HG03196 (cell line): ENCODE measurements around the gene ATF3.
A peak's percentile ranks its signal among the peaks of the same experiment; 100 is the strongest.

Source experiments
- ATAC-seq: cut with Tn5 transposase; IDR thresholded peaks from one replicate; pipeline ENCODE4 v1.9.1; 2021; ENCODE audit not compliant: unreplicated experiment

Gene ATF3, protein sequence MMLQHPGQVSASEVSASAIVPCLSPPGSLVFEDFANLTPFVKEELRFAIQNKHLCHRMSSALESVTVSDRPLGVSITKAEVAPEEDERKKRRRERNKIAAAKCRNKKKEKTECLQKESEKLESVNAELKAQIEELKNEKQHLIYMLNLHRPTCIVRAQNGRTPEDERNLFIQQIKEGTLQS

GRCh38 chr1:212608392-212608958, at the start of gene ATF3:
ATF3 (plus strand) TSS chr1:212608761; CDS start chr1:212615022, 6,261 bp downstream.
- peak; percentile 71 for ATAC-seq

GRCh38 chr1:212559929-212560328, 48.6 kb upstream of the ATF3 start:
- ATAC-seq = no peak

DNA sequence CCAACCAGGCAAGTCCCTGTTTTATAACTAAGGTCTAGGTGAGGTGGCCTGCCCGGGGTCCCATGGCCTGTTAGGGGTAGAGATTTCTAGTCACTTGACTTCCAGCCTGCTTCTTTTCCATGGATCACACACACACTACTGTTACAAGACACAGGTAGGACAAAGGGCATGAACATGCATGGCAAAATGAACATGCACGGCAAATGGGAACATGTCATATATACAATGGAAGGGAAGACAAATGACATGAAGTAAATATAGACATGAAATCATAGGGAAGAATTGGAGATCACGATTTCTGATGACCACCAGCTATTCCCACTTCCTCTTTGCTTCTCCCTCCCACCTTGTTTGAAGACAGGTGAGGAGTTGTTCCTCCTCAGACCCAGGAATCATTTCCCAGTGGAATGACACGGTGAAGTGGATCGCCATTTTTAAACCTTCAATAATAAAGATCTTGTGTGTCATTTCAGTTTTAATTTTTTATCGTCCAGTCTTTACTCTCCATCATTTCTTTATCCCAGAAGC, 47.6 kb upstream of the ATF3 start:
- ATAC-seq = no peak

DNA sequence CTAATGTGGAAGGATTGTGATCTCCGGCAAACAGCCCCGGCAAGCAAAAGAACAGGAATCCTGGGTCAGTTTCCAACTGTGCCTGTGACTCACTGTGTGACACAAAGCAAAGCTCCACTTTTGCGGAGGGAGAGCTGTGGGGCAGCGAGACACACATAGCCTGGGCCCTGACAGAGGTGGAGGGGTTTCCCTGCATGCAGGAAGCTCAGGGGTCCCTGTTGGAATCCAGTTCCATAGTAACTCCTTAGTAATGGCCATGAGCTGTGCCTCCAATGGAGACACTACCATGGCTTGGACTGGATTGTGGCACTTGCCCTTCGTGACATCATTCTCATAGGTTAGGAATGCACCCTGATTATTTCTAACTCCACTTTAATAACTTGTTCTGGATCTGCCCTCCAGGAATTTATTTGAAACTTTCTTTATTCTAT, 47.0 kb upstream of the ATF3 start:
- ATAC-seq = no peak

GRCh38 chr1:212562771-212563170, 45.8 kb upstream of the ATF3 start:
- no peak for ATAC-seq

DNA sequence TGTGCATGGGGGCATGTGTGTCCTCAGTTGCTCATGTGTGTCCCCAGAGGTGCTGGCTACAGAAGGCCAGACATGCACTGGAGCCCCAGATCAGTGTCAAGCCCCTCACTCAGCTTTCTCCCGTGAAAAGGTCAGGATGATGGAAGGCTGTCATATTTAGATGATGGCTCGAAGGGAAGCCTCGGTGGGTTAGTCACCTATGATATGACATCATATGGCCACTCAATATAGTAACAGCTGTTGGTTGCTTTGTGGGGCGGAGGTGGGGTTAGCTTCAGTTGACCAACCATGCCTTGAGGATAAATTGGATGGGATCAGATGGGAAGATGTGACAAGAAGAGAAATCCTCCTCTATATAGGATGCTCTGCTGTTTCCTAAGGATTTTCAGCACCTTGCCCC, 43.5 kb upstream of the ATF3 start:
- ATAC-seq = no peak

- ATAC-seq = no peak
Observed at GRCh38 chr1:212565571-212566305, 42.8 kb upstream of the ATF3 start.

DNA sequence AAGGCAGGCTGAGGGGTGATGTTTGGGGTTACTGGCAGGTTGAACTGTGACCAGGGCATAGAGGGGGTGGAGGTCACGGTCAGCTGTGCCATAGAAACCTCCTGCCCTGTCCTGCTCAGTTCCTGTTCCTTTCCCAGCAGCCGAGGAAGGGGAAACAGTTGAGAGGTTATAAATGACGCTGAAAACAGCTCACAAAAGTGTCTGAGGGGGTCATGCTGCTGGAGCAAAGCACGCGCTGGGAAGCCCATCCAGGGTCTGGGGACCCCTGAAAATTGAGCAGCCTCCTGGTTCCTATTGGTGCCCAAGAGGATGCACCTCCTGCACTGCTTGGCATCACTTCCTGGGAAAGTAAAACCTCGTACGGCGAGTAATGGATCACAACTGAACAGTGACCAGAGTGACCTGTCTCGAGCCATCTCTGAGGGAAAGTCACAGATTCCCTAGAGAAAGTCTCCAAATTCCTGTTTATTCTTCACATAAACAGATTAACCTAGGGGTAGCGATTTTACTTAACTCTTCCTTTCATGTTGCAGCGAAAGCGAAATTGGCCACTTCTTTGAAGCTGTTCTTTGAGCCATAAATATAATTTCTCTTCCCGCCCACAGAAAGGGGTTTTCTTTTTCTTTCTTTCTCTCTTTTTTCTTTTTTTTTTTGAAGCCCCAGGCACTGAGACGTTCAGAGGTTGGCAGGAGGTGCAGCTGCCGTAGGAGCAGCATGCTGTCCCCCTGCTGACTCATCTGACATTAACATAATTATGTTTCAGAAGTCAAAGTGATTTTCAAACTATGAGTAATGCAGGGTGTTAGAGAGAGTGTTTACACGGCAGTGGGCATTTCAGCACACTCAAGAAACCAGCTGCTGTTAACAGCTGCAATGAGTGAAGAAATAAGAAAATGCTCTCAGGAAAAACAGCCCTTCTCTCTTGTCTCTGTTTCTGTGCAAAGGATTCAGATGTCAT, 41.8 kb upstream of the ATF3 start:
- peak; percentile 98 for ATAC-seq

DNA sequence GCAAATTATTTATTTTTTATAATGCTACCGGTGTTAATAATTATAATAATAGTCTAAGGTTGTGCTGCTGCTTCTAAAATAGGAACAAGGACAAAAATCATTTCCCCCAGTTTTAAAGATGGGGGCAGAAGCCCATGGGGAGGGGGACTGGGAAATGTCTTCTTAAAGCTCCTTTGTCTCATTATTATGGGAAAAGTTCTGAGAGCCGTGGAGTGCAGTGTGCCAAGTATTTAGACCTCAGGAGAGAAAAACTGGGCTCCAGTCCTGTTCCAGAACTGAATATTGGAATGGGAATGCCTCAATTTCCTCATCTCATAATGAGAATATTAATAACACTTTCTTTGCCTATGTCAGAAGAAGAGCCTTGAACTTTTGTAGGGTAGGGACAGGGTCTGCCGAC, 40.9 kb upstream of the ATF3 start:
- ATAC-seq = no peak

- no peak for ATAC-seq
Observed at GRCh38 chr1:212568978-212569537, 39.5 kb upstream of the ATF3 start.

DNA sequence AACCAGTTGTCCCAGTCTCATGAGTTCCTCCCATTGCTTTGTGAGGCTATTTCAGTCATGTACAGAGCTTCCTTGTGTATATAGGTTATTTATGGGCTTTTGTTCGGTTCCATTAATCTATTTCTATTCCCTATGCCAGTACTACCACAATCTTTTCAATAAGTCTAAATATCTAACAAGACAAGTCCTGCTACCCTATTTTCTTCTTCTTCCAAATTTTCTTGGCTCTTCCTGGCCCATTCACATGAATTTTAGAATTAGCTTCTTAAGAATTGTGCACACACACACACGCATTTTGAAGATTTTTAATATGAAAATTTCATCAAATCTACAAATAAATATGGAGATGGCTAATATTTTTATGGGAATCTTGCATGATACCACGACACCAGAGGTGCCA, 33.8 kb upstream of the ATF3 start:
- ATAC-seq = no peak

DNA sequence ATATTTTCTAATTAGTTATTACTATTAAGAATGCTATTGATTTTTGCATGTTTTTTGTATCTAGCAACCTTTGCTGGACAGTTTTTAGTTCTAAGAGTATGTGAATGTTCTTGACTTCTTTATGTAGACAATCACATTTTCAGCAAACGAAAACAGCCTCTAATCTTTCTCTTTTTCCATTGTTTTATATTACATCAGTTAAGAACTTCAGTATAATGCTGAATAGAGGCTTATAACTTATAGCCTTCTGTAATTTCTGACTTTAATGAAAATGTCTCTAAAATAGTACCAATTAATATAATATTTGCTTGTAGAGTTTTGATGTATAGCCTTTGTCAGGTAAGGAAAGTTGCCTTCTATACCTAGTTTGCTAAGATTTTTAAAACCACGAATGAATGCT, 33.2 kb upstream of the ATF3 start:
- no peak for ATAC-seq

- ATAC-seq = no peak
Observed at GRCh38 chr1:212578041-212578440, 30.5 kb upstream of the ATF3 start.

DNA sequence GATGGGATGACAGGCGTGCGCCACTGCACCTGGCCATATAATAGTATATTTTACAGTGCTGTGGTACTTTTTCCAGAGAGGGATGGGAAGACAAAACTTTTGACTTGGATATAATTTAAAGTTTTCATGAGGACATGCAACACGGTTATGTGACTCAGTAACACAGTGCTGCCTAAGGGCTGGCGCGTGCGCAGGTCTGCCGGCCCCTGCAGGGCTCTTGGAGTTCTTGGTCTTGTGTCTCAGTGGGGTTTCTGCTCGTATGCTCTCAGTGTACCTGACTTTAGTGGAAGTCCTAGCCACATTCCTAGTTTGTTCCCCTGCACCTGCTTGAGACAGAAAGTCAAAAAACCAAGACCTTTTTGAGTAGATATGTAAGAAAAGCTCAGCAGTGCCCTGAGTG, 27.5 kb upstream of the ATF3 start:
- ATAC-seq = no peak

GRCh38 chr1:212582291-212582690, 26.3 kb upstream of the ATF3 start:
- ATAC-seq = no peak

DNA sequence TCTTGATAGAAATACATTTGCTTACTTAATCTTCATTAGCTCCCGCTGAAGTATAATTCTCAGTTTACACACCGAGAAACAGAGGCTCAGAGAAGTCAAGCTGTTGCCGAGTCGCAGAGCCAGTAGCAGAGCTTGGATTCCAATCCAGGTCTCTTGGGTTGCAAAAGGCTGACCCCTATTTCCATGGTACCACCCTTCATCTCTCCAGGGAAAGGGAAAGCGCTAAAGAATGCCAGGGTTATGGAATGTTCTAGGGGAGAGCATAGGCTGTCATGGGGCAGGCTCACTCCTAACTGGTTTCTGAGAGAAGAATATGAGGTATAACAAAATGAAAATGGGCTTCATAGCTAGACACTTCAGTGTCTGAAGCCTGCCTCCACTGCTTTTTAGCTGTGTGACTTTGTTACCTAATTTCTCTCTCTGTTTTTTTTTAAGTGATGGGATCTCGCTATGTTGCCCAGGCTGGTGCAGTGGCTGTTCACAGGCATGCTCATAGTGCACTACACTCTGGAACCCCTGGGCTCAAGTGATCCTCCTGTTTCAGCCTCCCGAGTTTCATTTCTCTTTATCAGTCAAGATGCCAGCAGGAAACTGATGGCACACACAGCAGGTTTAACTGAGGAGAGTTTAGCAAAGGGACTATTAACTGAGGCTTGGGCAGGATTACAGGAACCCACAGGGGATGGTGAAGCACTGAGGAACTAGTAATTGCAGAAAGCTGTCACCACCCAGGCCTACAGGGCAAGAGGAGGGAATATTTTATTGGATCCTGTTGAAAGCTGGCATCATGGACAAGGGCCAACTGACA, 25.5 kb upstream of the ATF3 start:
- ATAC-seq = no peak

DNA sequence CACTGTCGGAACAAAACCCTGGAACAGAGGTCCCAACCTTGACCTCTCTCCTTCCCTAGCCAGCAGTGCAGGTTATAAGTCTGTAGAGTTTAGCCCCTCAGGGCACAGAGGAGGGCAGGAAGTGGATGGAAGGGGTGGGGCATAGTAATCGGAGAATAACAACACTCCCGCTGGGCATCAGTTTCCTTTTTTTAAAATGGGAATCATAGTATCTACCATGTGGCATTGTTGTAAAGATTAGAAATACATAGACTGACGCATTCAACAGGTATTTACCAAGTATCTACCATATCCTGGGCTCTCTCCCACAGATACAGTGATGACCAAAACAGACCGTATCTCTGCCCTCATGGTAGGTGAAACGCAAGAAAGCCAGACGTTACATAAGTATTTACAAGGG, 24.9 kb upstream of the ATF3 start:
- no peak for ATAC-seq

GRCh38 chr1:212584092-212584886, 24.3 kb upstream of the ATF3 start:
- no peak for ATAC-seq

DNA sequence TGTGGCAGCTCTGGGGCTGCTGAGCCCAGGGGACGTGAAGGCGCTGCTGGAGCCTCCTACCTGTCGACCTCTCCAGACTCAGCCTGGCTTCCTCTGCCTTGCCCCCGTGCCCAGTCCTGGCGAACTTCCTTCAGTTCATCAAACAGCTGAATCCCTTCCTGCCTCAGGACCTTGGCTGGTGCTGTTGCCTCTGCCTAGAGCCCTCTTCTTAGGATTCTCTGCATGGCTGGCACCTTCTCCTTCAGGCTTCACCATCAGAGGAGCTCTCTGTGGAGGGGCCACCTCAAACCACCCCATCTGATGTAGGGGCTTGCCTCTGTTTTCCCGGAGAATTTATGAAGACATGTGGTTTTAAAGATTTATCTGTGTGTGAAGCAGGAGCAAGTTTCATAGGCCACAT, 23.4 kb upstream of the ATF3 start:
- no peak for ATAC-seq
